Measurements from ENCODE around the gene RASL10B. TPM values are rescaled to one million over a fixed set of nuclear protein-coding genes. Genes with fewer than 3 reads are reported as not detected.

The RASL10B gene
- total and polyA plus RNA-seq, 3 experiments from 2014 or later: 0.12 to 0.80 (median 0.79) TPM

DNA sequence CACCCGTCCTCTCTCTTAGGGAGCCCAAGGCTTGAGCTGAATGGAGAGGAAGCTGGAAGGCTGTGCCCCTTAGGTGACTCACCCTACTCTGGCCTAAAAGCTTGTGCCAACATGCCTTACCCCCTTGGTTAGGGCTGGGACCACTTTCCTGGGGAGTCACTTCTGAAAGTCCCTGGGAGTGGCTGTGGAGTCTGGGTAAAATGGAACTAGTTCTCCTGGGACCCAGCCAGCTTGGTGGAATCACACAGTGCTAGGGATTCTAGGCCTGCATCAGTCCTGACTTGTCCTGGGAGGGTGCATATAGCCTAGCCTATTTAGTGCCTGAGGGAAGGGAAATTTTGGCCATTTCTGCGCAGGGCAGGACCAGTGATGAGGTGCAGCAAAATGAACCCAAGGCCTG, 53.5 kb downstream of the RASL10B start:
- Histone ChIP-seq H3K4me3 (ENCODE audit: low read length) (no peak overlapping the region), H3K27ac (ENCODE audit: low read depth, low read length) (no peak overlapping the region), H3K9me3 (ENCODE audit: low read length) (no peaks in the 10 kb centered on the region), H3K4me1 (ENCODE audit: insufficient read depth, low read length) (peaks cover 14% of the 10 kb centered on the region), H3K27me3 (ENCODE audit: insufficient read depth, low read length, poor library complexity, severe bottlenecking) (peaks cover 3% of the 10 kb centered on the region), H3K36me3 (ENCODE audit: insufficient read depth, low read length) (no peaks in the 10 kb centered on the region)
- Mint-ChIP-seq H3K27me3 (peaks cover 11 to 18% of the 10 kb centered on the region in 2 donors), H3K27ac (no peak overlapping the region), H3K4me1 (no peaks in the 10 kb centered on the region), H3K4me3 (no peak overlapping the region), H3K36me3 (no peaks in the 10 kb centered on the region), H3K9me3 (no peaks in the 10 kb centered on the region)
- DNase-seq: no peak
- ChIA-PET CTCF (interaction anchor here (0.8 to 1.8 kb wide), 3 partner anchors 17 to 24 kb away, joined by 3 to 11 read pairs (median 4); partner anchors contain the start of gene TAF15), POLR2A (interaction anchor here (1.4 kb wide), 1 partner anchor 24 kb away, joined by 4 read pairs; the partner anchor contains the start of gene TAF15)

DNA sequence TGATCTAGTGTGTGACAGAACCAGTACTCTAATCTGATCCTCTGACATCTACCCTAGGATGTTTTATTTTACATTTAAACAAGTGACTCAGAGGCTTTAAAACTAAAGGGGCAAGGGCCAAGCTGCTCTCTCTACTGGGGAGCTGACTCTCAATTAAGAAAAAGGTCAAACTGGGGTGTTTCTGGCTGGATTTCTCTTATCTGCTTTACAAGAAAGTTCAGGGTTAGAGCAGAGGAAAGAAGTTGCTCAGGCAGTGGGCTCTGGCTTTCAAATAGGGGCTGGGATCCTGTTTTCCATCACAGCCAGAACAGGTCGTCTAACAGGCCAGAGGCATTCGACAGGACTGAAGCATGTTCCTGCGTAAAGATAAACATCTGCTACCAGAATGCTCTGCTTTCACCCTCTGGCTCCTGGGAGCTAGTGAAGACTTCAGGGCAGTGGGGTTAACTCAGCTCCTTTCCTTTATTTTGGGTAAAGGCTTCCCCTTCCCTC, 55.5 kb downstream of the RASL10B start:
- CTCF ChIA-PET: interaction anchor here (1.7 kb wide), 1 partner anchor 23 kb away, joined by 8 read pairs; no protein-coding TSS in a partner anchor
- Histone ChIP-seq H3K27ac (ENCODE audit: low read depth, low read length) (no peak overlapping the region), H3K4me3 (ENCODE audit: low read length) (no peak overlapping the region), H3K9me3 (ENCODE audit: low read length) (no peaks in the 10 kb centered on the region), H3K36me3 (ENCODE audit: insufficient read depth, low read length) (no peaks in the 10 kb centered on the region), H3K4me1 (ENCODE audit: insufficient read depth, low read length) (peaks cover 14% of the 10 kb centered on the region), H3K27me3 (ENCODE audit: insufficient read depth, low read length, poor library complexity, severe bottlenecking) (peaks cover 3% of the 10 kb centered on the region)
- DNase-seq: no peak
- Mint-ChIP-seq H3K9me3 (no peaks in the 10 kb centered on the region), H3K27me3 (peaks cover 6 to 19% of the 10 kb centered on the region in 2 donors), H3K36me3 (no peaks in the 10 kb centered on the region), H3K4me3 (no peak overlapping the region), H3K27ac (no peak overlapping the region), H3K4me1 (no peaks in the 10 kb centered on the region)
- POLR2A ChIA-PET: no interaction called here

DNA sequence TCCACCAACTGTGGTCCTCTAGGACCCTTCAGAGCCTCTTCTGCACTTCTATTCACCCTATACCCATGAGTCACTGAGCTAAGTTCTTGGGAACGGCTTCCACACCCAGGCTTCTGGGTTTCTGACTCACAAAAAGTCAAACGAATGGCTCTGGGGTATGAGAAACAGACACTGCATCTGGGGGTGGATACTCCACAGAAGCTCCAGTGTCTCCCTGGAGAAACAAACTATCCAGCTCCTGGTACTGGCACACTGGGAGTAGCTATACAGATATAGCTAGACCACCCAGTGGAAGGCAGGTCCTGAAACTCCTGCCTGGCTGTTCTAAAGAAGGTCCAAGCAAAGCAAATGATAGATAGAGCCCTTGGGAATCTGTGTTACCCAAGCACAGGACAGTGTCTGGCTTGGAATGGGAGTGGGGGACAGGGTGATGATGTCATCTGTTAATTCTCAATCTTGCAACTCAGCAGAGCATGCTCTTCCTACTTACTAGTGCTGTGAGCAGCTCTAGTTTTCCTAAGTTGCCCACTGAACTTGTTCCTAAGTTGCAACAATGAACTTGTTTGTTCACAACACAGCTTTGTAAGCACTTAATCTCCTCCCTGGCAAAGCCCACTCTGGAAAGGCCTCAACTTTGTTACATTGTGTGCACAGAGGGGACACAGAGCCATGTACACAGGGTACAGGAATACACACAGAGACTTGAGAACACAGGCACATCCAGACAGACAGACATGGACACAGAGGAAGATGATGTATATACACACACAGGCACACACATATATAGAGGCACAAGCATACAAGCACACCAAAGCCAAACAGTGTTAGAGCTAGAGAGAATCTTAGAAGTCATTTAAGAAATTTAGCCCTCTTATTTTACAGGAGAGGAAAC, 57.3 kb downstream of the RASL10B start:
- H3K4me3 Mint-ChIP-seq: no peak overlapping the region
- Histone ChIP-seq H3K27me3 (ENCODE audit: insufficient read depth, low read length, poor library complexity, severe bottlenecking) (peaks cover 7% of the 10 kb centered on the region), H3K4me3 (ENCODE audit: low read length) (peak overlapping the region; percentile 17), H3K27ac (ENCODE audit: low read depth, low read length) (no peak overlapping the region), H3K36me3 (ENCODE audit: insufficient read depth, low read length) (no peaks in the 10 kb centered on the region), H3K9me3 (ENCODE audit: low read length) (no peaks in the 10 kb centered on the region), H3K4me1 (ENCODE audit: insufficient read depth, low read length) (peaks cover 14% of the 10 kb centered on the region)
- H3K36me3 Mint-ChIP-seq: no peaks in the 10 kb centered on the region
- ChIA-PET CTCF (interaction anchor here (1.1 to 1.8 kb wide), 2 partner anchors 23 to 25 kb away, joined by 3 to 13 read pairs; no protein-coding TSS in a partner anchor), POLR2A (no interaction called here)
- no peaks in the 10 kb centered on the region for H3K4me1 Mint-ChIP-seq
- no peak overlapping the region for H3K27ac Mint-ChIP-seq
- H3K9me3 Mint-ChIP-seq: no peaks in the 10 kb centered on the region
- H3K27me3 Mint-ChIP-seq: peaks cover 12 to 21% of the 10 kb centered on the region in 2 donors
- no peak for DNase-seq

DNA sequence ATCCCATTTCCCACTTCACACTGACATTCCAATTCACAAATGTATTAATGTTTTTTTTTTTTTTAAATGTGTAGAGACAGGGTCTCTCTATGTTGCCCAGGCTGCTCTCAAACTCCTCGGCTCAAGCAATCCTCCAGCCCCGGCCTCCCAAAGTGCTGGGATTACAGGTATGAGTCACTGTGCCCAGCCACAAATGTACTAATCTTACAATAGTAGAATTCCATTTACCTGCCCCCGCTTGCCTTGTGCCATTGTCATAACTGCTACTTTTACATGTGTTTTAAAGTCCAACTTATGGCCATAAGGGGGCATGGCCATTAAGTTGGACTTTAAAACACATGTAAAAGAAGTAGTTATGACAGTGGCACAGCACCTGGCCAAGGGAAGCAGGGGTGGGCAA, 59.4 kb downstream of the RASL10B start:
- Histone ChIP-seq H3K4me3 (ENCODE audit: low read length) (no peak overlapping the region), H3K9me3 (ENCODE audit: low read length) (no peaks in the 10 kb centered on the region), H3K27me3 (ENCODE audit: insufficient read depth, low read length, poor library complexity, severe bottlenecking) (peaks cover 18% of the 10 kb centered on the region), H3K36me3 (ENCODE audit: insufficient read depth, low read length) (no peaks in the 10 kb centered on the region), H3K27ac (ENCODE audit: low read depth, low read length) (no peak overlapping the region), H3K4me1 (ENCODE audit: insufficient read depth, low read length) (peaks cover 21% of the 10 kb centered on the region)
- CTCF ChIA-PET: no interaction called here
- H3K36me3 Mint-ChIP-seq: no peaks in the 10 kb centered on the region
- no peak overlapping the region for H3K27ac Mint-ChIP-seq
- H3K9me3 Mint-ChIP-seq: no peaks in the 10 kb centered on the region
- no peak for DNase-seq
- peaks cover 19 to 33% of the 10 kb centered on the region in 2 donors for H3K27me3 Mint-ChIP-seq
- peaks cover under 1 to 12% (median 6%) of the 10 kb centered on the region in 3 donors for H3K4me1 Mint-ChIP-seq
- H3K4me3 Mint-ChIP-seq: no peak overlapping the region
- POLR2A ChIA-PET: interaction anchor here (0.5 kb wide), 1 partner anchor 184 kb away, joined by 4 read pairs; no protein-coding TSS in a partner anchor

DNA sequence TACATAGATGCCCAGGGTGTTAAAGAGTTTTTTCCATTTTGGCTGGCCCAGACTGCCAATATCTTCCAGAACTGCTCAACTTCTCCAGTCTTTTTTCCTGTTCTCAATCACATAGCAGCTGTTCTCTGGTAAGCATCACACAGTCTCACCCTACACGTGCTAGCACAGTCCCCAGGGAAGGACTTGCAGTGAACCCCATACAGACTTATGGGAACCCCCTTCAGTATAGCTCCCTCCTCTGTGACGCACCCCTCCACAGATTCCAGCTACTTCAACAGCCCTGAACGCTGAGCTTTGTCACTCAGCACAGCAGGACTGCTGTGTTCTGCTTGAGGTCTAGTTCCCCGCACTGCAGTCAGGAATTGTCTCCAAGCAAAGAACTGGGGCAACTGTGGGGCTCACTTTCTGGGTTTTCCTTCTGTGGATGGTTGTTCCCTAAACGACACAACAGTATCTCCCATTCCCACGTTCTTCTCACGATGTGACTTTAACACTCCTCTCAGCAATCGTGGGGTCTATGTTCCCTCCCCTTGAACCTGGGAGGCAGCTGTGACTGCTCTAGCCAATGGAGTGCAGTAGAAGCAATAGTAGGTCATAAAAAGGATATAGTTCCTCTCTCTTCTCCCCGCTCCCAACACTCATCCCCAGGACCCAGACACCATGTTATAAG, 60.4 kb downstream of the RASL10B start:
- H3K4me3 ChIP-seq (ENCODE audit: low read length): no peak overlapping the region
- peaks cover 26 to 40% of the 10 kb centered on the region in 2 donors for H3K27me3 Mint-ChIP-seq
- no peak overlapping the region for H3K27ac ChIP-seq (ENCODE audit: low read depth, low read length)
- H3K27ac Mint-ChIP-seq: no peak overlapping the region
- no peaks in the 10 kb centered on the region for H3K9me3 ChIP-seq (ENCODE audit: low read length)
- H3K4me1 ChIP-seq (ENCODE audit: insufficient read depth, low read length): peaks cover 24% of the 10 kb centered on the region
- H3K4me3 Mint-ChIP-seq: no peak overlapping the region
- H3K4me1 Mint-ChIP-seq: peaks cover 5 to 17% (median 8%) of the 10 kb centered on the region in 3 donors
- no peak for DNase-seq
- POLR2A ChIA-PET: no interaction called here
- H3K36me3 ChIP-seq (ENCODE audit: insufficient read depth, low read length): no peaks in the 10 kb centered on the region
- H3K27me3 ChIP-seq (ENCODE audit: insufficient read depth, low read length, poor library complexity, severe bottlenecking): peaks cover 21% of the 10 kb centered on the region
- CTCF ChIA-PET: interaction anchor here (1.0 to 1.6 kb wide), 2 partner anchors 17 to 28 kb away, joined by 3 to 10 read pairs; no protein-coding TSS in a partner anchor
- no peaks in the 10 kb centered on the region for H3K36me3 Mint-ChIP-seq
- no peaks in the 10 kb centered on the region for H3K9me3 Mint-ChIP-seq

Other genes starting within 250 kb of the RASL10B start
- gene SLFN12L, start 194.0 kb upstream of the RASL10B start, total RNA-seq: 10 to 100 TPM; 48.8 to 50.8 TPM
- 27.5 TPM for gene SLFN12L, start 194.0 kb upstream of the RASL10B start, polyA plus RNA-seq
- gene SLFN14, start 170.8 kb upstream of the RASL10B start, total RNA-seq: under 1 TPM; 0.15 to 0.16 TPM
- gene SLFN14, start 170.8 kb upstream of the RASL10B start, polyA plus RNA-seq: 0.13 TPM
- 1 to 10 TPM; 8.3 to 8.5 TPM for gene PEX12, start 153.1 kb upstream of the RASL10B start, total RNA-seq
- 2.0 TPM for gene PEX12, start 153.1 kb upstream of the RASL10B start, polyA plus RNA-seq
- gene AP2B1, start 144.3 kb upstream of the RASL10B start, total RNA-seq: 100 to 1,000 TPM; 163 to 178 TPM
- gene AP2B1, start 144.3 kb upstream of the RASL10B start, polyA plus RNA-seq: 67.9 TPM
- gene GAS2L2, start 21.6 kb downstream of the RASL10B start, total RNA-seq: under 1 TPM in 1 of 2 experiments, not detected in 1; 0.07 TPM
- gene GAS2L2, start 21.6 kb downstream of the RASL10B start, polyA plus RNA-seq: not detected
- not detected for gene C17orf50, start 29.2 kb downstream of the RASL10B start, total RNA-seq
- gene C17orf50, start 29.2 kb downstream of the RASL10B start, polyA plus RNA-seq: not detected
- not detected for gene MMP28, start 64.0 kb downstream of the RASL10B start, total RNA-seq
- gene MMP28, start 64.0 kb downstream of the RASL10B start, polyA plus RNA-seq: not detected
- 100 to 1,000 TPM; 274 to 291 TPM for gene TAF15, start 77.8 kb downstream of the RASL10B start, total RNA-seq
- 21.5 TPM for gene TAF15, start 77.8 kb downstream of the RASL10B start, polyA plus RNA-seq
- gene HEATR9, start 137.3 kb downstream of the RASL10B start, total RNA-seq: 1 to 10 TPM; 2.3 to 2.6 TPM
- gene HEATR9, start 137.3 kb downstream of the RASL10B start, polyA plus RNA-seq: 0.55 TPM
- gene CCL5, start 148.7 kb downstream of the RASL10B start, total RNA-seq: 100 to 1,000 TPM; 580 to 591 TPM
- gene CCL5, start 148.7 kb downstream of the RASL10B start, polyA plus RNA-seq: 2,769 TPM
- gene RDM1, start 199.1 kb downstream of the RASL10B start, total RNA-seq: 1 to 10 TPM; 2.5 to 3.1 TPM
- 2.8 TPM for gene RDM1, start 199.1 kb downstream of the RASL10B start, polyA plus RNA-seq
- not detected for gene LYZL6, start 212.1 kb downstream of the RASL10B start, total RNA-seq
- not detected for gene LYZL6, start 212.1 kb downstream of the RASL10B start, polyA plus RNA-seq
- gene CCL16, start 249.9 kb downstream of the RASL10B start, total RNA-seq: not detected
- not detected for gene CCL16, start 249.9 kb downstream of the RASL10B start, polyA plus RNA-seq